ENCODE data around the gene UGT1A6.

The UGT1A6 gene

GRCh38 chr2:233754872-233755611, 62.4 kb downstream of the UGT1A6 start:
- ChIA-PET CTCF (no interaction called here), POLR2A (no interaction called here)
- DNase-seq (ENCODE audit: low read depth, low spot score): no peak
- no peak for TF ChIP-seq CTCF (IDR thresholded peaks at IDR 0.05; ENCODE audit: insufficient read depth, low read length, missing control alignments)
- no peak overlapping the region for H3K4me3 ChIP-seq (ENCODE audit: low read depth, low read length)

GRCh38 chr2:233756429-233757081, 63.9 kb downstream of the UGT1A6 start:
- no peak for DNase-seq (ENCODE audit: low read depth, low spot score)
- ChIA-PET POLR2A (no interaction called here), CTCF (no interaction called here)
- no peak overlapping the region for H3K4me3 ChIP-seq (ENCODE audit: low read depth, low read length)
- TF ChIP-seq CTCF (IDR thresholded peaks at IDR 0.05; ENCODE audit: insufficient read depth, low read length, missing control alignments): no peak

- POLR2A ChIA-PET: no interaction called here
- no peak overlapping the region for H3K4me3 ChIP-seq (ENCODE audit: low read depth, low read length)
- CTCF ChIA-PET: no interaction called here
- DNase-seq (ENCODE audit: low read depth, low spot score): no peak
- no peak for TF ChIP-seq CTCF (IDR thresholded peaks at IDR 0.05; ENCODE audit: insufficient read depth, low read length, missing control alignments)
Observed at GRCh38 chr2:233758141-233758540, 65.5 kb downstream of the UGT1A6 start.

- no peak for TF ChIP-seq CTCF (IDR thresholded peaks at IDR 0.05; ENCODE audit: insufficient read depth, low read length, missing control alignments)
- H3K4me3 ChIP-seq (ENCODE audit: low read depth, low read length): no peak overlapping the region
- CTCF ChIA-PET: no interaction called here
- DNase-seq (ENCODE audit: low read depth, low spot score): no peak
- POLR2A ChIA-PET: no interaction called here
Observed at GRCh38 chr2:233758849-233759248, 66.2 kb downstream of the UGT1A6 start.

- CTCF ChIA-PET: interaction anchor here (0.6 kb wide), 1 partner anchor 73 kb away, joined by 3 read pairs; no protein-coding TSS in a partner anchor
- no peak for TF ChIP-seq CTCF (IDR thresholded peaks at IDR 0.05; ENCODE audit: insufficient read depth, low read length, missing control alignments)
- POLR2A ChIA-PET: no interaction called here
- DNase-seq (ENCODE audit: low read depth, low spot score): no peak
- no peak within 1 kb of the TSS for H3K4me3 ChIP-seq (ENCODE audit: low read depth, low read length)
Observed at GRCh38 chr2:233760043-233760442, 67.4 kb downstream of the UGT1A6 start, which contains the start of gene UGT1A1. Gene UGT1A1 (plus strand): TSS chr2:233760270. CDS start chr2:233760288, 18 bp downstream.

- ChIA-PET POLR2A (no interaction called here), CTCF (no interaction called here)
- H3K4me3 ChIP-seq (ENCODE audit: low read depth, low read length): no peak overlapping the region
- TF ChIP-seq CTCF (IDR thresholded peaks at IDR 0.05; ENCODE audit: insufficient read depth, low read length, missing control alignments): no peak
- DNase-seq (ENCODE audit: low read depth, low spot score): no peak
Observed at GRCh38 chr2:233761040-233761769, 68.5 kb downstream of the UGT1A6 start.
